ENCODE measurements around the gene EHBP1.

EHBP1 gene

DNA sequence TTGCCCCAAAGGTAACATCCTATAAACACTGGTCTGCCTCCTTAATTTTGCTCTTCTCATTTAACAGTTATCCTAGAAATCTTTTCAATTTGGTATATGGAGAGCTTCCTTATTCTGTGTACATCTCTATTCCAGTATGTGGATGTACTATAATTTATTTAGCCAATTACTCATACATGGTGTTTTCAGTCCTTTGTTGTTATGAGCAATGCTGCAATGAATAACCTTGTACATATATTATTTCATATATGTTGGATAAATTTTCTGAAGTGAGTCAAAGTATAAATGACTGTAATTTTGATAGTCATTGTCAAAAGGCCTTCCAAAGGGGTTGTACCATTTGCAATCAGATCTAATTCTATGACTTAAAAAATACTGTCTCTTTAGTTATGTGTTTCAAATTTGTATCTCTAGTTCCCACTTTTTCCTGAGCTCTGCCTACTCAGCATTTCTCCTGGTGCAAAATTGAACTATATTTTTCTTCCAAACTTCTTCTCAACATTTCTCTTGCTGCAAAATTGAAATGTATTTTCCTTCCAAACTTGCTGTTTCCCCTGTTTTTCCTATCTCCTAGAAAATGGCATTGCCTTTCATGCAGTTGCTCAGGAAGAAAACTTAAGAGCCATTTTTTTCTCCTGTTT is 191.8 kb downstream of the EHBP1 start:
- Mint-ChIP-seq H3K36me3 (ENCODE audit: low read depth) (no peaks in the 10 kb centered on the region), H3K9me3 (no peaks in the 10 kb centered on the region), H3K4me1 (no peaks in the 10 kb centered on the region), H3K27me3 (ENCODE audit: low read depth, poor library complexity) (no peaks in the 10 kb centered on the region), H3K27ac (peak overlapping the region; percentile 17), H3K4me3 (no peak overlapping the region)
- DNase-seq: no peak
- TF ChIP-seq, protein P1, sequence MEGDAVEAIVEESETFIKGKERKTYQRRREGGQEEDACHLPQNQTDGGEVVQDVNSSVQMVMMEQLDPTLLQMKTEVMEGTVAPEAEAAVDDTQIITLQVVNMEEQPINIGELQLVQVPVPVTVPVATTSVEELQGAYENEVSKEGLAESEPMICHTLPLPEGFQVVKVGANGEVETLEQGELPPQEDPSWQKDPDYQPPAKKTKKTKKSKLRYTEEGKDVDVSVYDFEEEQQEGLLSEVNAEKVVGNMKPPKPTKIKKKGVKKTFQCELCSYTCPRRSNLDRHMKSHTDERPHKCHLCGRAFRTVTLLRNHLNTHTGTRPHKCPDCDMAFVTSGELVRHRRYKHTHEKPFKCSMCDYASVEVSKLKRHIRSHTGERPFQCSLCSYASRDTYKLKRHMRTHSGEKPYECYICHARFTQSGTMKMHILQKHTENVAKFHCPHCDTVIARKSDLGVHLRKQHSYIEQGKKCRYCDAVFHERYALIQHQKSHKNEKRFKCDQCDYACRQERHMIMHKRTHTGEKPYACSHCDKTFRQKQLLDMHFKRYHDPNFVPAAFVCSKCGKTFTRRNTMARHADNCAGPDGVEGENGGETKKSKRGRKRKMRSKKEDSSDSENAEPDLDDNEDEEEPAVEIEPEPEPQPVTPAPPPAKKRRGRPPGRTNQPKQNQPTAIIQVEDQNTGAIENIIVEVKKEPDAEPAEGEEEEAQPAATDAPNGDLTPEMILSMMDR (IDR thresholded peaks at IDR 0.05): no peak

DNA sequence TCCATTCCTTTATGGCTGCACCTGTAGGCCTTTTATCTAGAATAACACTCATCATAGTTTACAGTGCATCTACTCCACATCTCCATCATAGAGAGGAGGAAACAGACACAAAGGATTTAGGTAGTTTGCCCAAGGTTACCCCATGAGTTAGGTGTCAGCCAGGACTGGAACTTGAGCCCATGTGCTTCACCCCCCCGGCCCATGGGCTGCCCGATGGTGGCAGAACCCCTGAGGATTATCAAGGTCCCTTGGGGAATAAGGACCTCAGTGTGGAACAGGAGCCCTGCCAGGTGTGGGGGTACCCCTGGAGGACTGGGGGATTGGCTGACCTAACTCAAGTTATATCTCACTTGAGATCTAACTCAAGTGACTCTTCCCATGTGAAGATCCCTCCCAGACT is 198.8 kb downstream of the EHBP1 start:
- Mint-ChIP-seq H3K36me3 (ENCODE audit: low read depth) (no peaks in the 10 kb centered on the region), H3K9me3 (no peaks in the 10 kb centered on the region), H3K4me1 (no peaks in the 10 kb centered on the region), H3K27me3 (ENCODE audit: low read depth, poor library complexity) (peaks cover 3% of the 10 kb centered on the region), H3K4me3 (no peak overlapping the region), H3K27ac (no peak overlapping the region)
- TF ChIP-seq, protein P1 (IDR thresholded peaks at IDR 0.05): no peak
- DNase-seq: no peak

DNA sequence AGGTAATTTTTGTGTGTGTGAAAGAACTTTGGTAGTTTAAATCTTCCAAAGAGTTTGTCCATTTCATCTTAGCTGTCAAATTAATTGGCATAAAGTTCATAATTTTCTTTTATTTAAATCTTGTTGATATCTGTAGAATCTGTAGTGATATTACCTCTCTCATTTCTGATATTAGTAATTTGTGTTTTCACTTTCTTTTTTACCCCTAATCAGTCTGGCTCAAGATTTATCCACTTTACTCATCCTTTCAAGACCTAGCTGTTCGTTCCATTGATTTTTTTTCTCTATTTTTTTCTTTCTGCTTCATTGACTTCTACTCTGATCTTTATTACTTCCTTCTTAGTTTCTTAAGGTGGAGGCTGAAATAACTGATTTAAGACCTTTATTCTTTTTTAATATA is 202.6 kb downstream of the EHBP1 start:
- DNase-seq: no peak
- Mint-ChIP-seq H3K36me3 (ENCODE audit: low read depth) (no peaks in the 10 kb centered on the region), H3K4me1 (no peaks in the 10 kb centered on the region), H3K4me3 (no peak overlapping the region), H3K27me3 (ENCODE audit: low read depth, poor library complexity) (peaks cover 3% of the 10 kb centered on the region), H3K27ac (no peak overlapping the region), H3K9me3 (no peaks in the 10 kb centered on the region)
- TF ChIP-seq, protein P1 (IDR thresholded peaks at IDR 0.05): no peak

DNA sequence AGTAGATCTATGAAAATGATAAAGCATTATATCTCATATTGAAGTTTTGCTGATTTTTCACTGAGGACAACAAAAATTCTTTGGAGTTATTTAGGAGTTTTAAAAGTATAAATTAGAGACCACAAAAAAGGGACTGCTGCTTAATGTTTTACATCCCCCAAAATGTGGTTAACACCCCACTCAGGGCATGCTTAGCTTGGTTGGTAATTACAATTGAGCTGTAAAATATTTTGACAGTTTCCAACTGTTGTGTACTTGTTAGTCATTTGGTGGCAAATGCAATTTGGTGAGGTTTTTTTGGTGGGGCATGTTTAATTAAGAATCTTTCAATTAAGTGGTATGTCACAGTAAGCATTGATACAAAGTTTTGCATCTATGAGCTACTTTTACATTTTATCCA is 207.8 kb downstream of the EHBP1 start:
- DNase-seq: no peak
- Mint-ChIP-seq H3K9me3 (no peaks in the 10 kb centered on the region), H3K27ac (no peak overlapping the region), H3K4me3 (no peak overlapping the region), H3K4me1 (no peaks in the 10 kb centered on the region), H3K27me3 (ENCODE audit: low read depth, poor library complexity) (peaks cover 4% of the 10 kb centered on the region), H3K36me3 (ENCODE audit: low read depth) (no peaks in the 10 kb centered on the region)
- TF ChIP-seq, protein P1 (IDR thresholded peaks at IDR 0.05): no peak

DNA sequence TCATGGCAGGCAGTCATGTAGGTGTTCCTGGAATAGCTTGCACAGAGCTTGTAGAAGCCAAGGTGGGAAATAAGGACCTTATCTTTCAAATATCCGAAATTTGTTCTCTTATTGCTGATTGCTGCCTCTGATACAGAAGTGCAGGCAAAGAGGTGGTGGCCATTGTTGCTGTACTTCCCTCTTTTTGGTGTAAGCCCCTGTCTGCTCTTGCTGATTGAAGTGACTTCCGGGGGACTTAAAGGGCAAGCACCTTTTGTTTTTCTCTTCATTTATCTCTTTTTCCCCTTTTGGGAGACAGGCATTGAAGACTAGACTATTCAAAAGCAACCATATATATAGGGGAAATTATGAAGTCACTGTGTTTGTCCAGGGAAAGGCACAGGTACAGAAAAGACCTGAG is 213.5 kb downstream of the EHBP1 start:
- H3K36me3 Mint-ChIP-seq (ENCODE audit: low read depth): peaks cover 35% of the 10 kb centered on the region
- TF ChIP-seq, protein P1 (IDR thresholded peaks at IDR 0.05): no peak
- peaks cover 18% of the 10 kb centered on the region for H3K9me3 Mint-ChIP-seq
- no peak for DNase-seq
- H3K4me1 Mint-ChIP-seq: no peaks in the 10 kb centered on the region
- H3K4me3 Mint-ChIP-seq: no peak overlapping the region
- H3K27ac Mint-ChIP-seq: no peak overlapping the region
- H3K27me3 Mint-ChIP-seq (ENCODE audit: low read depth, poor library complexity): peaks cover 4% of the 10 kb centered on the region

DNA sequence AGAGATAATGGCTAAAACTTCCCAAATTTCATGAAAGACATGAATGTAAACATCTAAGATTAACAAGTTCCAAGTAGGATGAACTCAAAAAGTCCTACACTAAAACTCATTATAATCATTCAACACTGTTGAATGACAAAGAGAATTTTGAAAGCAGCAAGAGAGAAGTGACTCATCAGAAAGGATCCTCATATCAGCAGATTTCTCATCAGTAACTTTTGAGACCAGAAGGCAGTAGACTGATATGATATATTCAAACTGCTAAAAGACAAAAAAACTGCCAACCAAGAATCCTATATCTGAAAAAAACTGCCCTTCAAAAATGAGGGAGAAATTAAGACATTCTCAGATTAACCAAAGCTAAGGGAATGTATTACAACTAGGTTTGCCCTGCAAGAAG is 214.6 kb downstream of the EHBP1 start:
- TF ChIP-seq, protein P1 (IDR thresholded peaks at IDR 0.05): no peak
- Mint-ChIP-seq H3K27me3 (ENCODE audit: low read depth, poor library complexity) (peaks cover 4% of the 10 kb centered on the region), H3K36me3 (ENCODE audit: low read depth) (peaks cover 46% of the 10 kb centered on the region), H3K4me3 (no peak overlapping the region), H3K9me3 (peaks cover 29% of the 10 kb centered on the region), H3K27ac (no peak overlapping the region), H3K4me1 (no peaks in the 10 kb centered on the region)
- no peak for DNase-seq
